OCI-LY7 (cell line): Measurements from ENCODE around the gene LRRC75B. TPM values are rescaled to one million over a fixed set of nuclear protein-coding genes. Genes with fewer than 3 reads are reported as not detected.

ENCODE experiments used
- BruUV-seq: library from RNA; stranded (reverse); fragments of 400-500 nt; replicated peaks from 2 replicates; lab custom pipeline; 2021; lab: Mats Ljungman, UMichigan
- CTCF ChIA-PET: fragments of 300-600 bp; sonication (Branson Sonifier 250); formaldehyde crosslinking; loops from one replicate; lab custom pipeline; 2022; ENCODE audit warnings: antibody characterized with exemption; ENCODE audit not compliant: unreplicated experiment; lab: Charles Lee
- POLR2A ChIA-PET: fragments of 300-600 bp; sonication (Branson Sonifier 250); formaldehyde crosslinking; loops from one replicate; lab custom pipeline; 2022; ENCODE audit warnings: antibody characterized with exemption; lab: Charles Lee
- DNase-seq: peaks from one replicate; pipeline ENCODE4 v3.0.0-alpha.2; 2015; ENCODE audit warnings: low spot score
- H2AFZ ChIP-seq: fragments of 200-600 bp; sonication (generic), shearing (Covaris generic); 2 replicates; pipeline ENCODE4 v1.6.1; 2014; ENCODE audit warnings: mild to moderate bottlenecking, antibody characterized with exemption, low read length, moderate library complexity
- H3K27ac ChIP-seq: fragments of 200-600 bp; sonication (generic); 2 replicates; pipeline ENCODE4 v1.5.1; 2014; ENCODE audit warnings: mixed run types, low read depth, mild to moderate bottlenecking, moderate library complexity, low read length, inconsistent platforms; ENCODE audit not compliant: poor library complexity, severe bottlenecking
- H3K36me3 ChIP-seq: fragments of 200-600 bp; sonication (generic); 2 replicates; pipeline ENCODE4 v1.6.1; 2014; ENCODE audit warnings: mild to moderate bottlenecking, antibody characterized with exemption, low read length, moderate library complexity, mixed read lengths; ENCODE audit not compliant: insufficient read depth
- H3K4me1 ChIP-seq: fragments of 200-600 bp; sonication (generic); 2 replicates; pipeline ENCODE4 v1.5.1; 2014; ENCODE audit warnings: mild to moderate bottlenecking, low read length; ENCODE audit not compliant: insufficient read depth, poor library complexity, severe bottlenecking
- H3K4me2 ChIP-seq: fragments of 200-600 bp; sonication (generic); 2 replicates; pipeline ENCODE4 v1.6.1; 2014; ENCODE audit warnings: mild to moderate bottlenecking, low read length
- H3K4me3 ChIP-seq: fragments of 200-600 bp; sonication (generic); 2 replicates; pipeline ENCODE4 v1.5.1; 2014; ENCODE audit warnings: mild to moderate bottlenecking, low read depth, low read length; ENCODE audit not compliant: poor library complexity, severe bottlenecking
- H3K79me2 ChIP-seq: fragments of 200-600 bp; sonication (generic); 2 replicates; pipeline ENCODE4 v1.6.1; 2016; ENCODE audit warnings: low read depth, mild to moderate bottlenecking, low read length, moderate library complexity, mixed read lengths; ENCODE audit not compliant: insufficient read depth
- H3K9me2 ChIP-seq: fragments of 200-600 bp; sonication (generic); 2 replicates; pipeline ENCODE4 v1.6.1; 2016; ENCODE audit warnings: mild to moderate bottlenecking, low read length, mixed read lengths; ENCODE audit not compliant: insufficient read depth
- H3K9me3 ChIP-seq: fragments of 200-600 bp; sonication (generic); 2 replicates; pipeline ENCODE4 v1.6.1; 2014; ENCODE audit warnings: mild to moderate bottlenecking, mixed run types, low read length, mixed read lengths
- H4K20me1 ChIP-seq: fragments of 200-600 bp; sonication (generic); 2 replicates; pipeline ENCODE4 v1.6.1; 2014; ENCODE audit warnings: mild to moderate bottlenecking, antibody characterized with exemption, low read length, moderate library complexity, mixed read lengths; ENCODE audit not compliant: insufficient read depth
- EZH2phosphoT487 ChIP-seq: fragments of 200-600 bp; sonication (generic); IDR thresholded peaks from 2 replicates; pipeline ENCODE4 v1.6.1; 2018; ENCODE audit warnings: low read depth, borderline replicate concordance, mild to moderate bottlenecking, mixed run types, antibody characterized with exemption, low read length, moderate library complexity, mixed read lengths
- intact Hi-C: fragments of 100-400 bp; cut with micrococcal nuclease; formaldehyde crosslinking; loops from one replicate; pipeline ENCODE4 v1.10.0; 2022; ENCODE audit not compliant: unreplicated experiment
- total RNA-seq, 2 experiments: library from RNA; depleted of rRNA in 1 of 2; stranded (reverse); fragments of >200 nt in 1 of 2; shearing (Covaris generic) in 1 of 2; gene quantifications; 2 replicates each; pipeline ENCODE4 v1.2.3, GENCODE V29; 2014 to 2022
- TF ChIP-seq, protein P1 (sequence below): fragments of 200-600 bp; sonication (generic); conservative IDR thresholded peaks from 2 replicates; pipeline ENCODE4 v1.5.1; 2014; ENCODE audit warnings: mild to moderate bottlenecking, antibody characterized with exemption, low read length, moderate library complexity, mixed read lengths

LRRC75B gene
- total RNA-seq, 2 experiments from 2014 or later, result not detected

DNA sequence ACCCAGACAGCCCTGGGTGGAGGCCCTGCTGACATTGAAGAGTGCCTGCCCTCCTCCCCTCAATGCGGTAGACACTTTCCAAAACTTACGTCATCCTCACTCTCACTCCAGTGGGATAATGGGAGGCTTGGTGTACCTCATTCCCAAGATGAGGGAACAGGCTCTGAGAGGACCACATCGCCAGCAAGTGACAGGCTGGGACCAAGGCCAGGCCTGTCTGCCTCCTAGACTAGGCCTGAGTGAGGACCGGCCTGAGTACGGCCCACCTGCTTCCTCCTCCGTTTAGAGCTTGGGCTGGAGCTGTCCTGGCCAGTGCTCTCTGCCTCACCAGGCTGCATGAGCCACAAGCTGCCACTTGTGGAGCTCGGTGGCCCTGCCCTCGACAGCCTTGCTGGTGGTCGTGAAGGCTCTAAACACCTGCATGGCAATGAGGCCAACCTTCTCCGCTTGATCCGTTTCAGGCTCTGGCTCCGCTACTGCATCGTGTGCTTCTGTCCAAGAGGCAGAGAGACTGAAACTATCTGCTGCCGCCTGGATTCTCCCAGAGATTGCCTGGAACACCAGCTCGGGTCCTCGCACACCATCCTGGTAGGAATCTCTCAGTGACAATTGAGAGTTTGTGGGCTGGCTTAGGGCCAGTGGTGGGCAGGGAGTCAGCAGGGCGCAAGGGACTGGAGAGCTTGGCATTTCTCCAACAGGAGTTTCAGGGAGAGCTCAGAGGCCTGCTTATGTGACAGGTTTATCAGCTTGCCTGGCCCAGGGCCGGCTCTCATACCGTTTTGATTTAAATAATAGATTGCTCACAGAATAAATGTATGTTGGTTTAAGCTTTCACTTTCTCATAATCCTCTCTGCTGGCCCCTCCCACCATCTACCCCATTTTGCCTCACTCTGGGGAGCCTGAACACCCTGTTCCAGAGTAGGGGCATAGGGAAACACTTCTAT is 9.4 kb downstream of the LRRC75B start:
- Histone ChIP-seq H4K20me1 (no peaks in the 10 kb centered on the region), H3K4me1 (no peaks in the 10 kb centered on the region), H3K36me3 (no peaks in the 10 kb centered on the region), H3K9me3 (no peaks in the 10 kb centered on the region), H3K4me3 (no peak overlapping the region), H3K4me2 (no peak overlapping the region), H2AFZ (no peak overlapping the region), H3K9me2 (no peaks in the 10 kb centered on the region), H3K27ac (no peak overlapping the region), H3K79me2 (no peaks in the 10 kb centered on the region)
- TF ChIP-seq EZH2phosphoT487, result no peak
- TF ChIP-seq, protein P1, sequence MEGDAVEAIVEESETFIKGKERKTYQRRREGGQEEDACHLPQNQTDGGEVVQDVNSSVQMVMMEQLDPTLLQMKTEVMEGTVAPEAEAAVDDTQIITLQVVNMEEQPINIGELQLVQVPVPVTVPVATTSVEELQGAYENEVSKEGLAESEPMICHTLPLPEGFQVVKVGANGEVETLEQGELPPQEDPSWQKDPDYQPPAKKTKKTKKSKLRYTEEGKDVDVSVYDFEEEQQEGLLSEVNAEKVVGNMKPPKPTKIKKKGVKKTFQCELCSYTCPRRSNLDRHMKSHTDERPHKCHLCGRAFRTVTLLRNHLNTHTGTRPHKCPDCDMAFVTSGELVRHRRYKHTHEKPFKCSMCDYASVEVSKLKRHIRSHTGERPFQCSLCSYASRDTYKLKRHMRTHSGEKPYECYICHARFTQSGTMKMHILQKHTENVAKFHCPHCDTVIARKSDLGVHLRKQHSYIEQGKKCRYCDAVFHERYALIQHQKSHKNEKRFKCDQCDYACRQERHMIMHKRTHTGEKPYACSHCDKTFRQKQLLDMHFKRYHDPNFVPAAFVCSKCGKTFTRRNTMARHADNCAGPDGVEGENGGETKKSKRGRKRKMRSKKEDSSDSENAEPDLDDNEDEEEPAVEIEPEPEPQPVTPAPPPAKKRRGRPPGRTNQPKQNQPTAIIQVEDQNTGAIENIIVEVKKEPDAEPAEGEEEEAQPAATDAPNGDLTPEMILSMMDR, result no peak
- no TSS peak for BruUV-seq
- DNase-seq, result no peak
- CTCF ChIA-PET, result no interaction called here
- POLR2A ChIA-PET, result no interaction called here
- intact Hi-C loops, result no loop called here

DNA sequence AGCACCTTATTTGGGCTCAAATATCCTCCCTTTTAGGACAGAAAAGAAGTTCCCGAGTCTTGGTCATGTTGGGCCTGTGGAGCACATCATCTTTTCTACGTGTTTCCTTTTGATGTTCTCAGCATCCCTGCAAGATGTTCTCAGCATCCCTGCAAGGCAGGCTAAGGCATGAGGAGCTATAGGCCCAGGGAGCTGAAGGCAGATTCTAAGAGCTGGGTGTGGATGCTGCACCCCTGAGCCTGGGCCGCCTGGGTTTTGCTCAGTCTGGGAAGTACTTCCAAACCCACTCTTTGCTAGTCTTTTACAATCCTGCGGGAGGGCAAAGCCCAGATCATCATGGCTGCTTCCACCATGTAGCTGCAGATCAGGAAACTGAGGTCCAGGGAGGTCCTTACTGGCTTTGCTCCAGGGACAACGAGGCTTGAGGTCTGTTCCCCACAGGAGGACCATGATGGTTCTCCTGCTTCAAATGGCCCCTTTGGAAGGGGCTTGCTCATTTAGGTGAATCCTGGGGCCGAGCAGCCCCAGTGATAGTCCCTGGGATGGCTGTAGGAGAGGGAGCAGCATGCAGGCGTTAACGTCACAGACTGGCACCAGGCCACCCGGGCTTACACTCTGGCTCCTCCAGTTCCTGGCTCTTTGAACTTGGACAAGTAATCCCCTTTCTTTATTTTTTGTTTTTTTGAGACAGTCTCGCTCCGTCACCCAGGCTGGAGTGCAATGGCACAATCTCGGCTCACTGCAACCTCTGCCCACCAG is 10.6 kb downstream of the LRRC75B start:
- intact Hi-C loops, result no loop called here
- ChIA-PET POLR2A (interaction anchor here (0.7 kb wide), 1 partner anchor 13 kb away, joined by 3 read pairs; no protein-coding TSS in a partner anchor), CTCF (no interaction called here)
- TF ChIP-seq, protein P1, result no peak
- no peak for TF ChIP-seq EZH2phosphoT487
- BruUV-seq, result no TSS peak
- H3K9me2 ChIP-seq, result no peaks in the 10 kb centered on the region
- no peaks in the 10 kb centered on the region for H4K20me1 ChIP-seq
- no peak overlapping the region for H2AFZ ChIP-seq
- H3K4me3 ChIP-seq, result no peak overlapping the region
- no peaks in the 10 kb centered on the region for H3K36me3 ChIP-seq
- H3K4me2 ChIP-seq, result no peak overlapping the region
- no peaks in the 10 kb centered on the region for H3K79me2 ChIP-seq
- no peaks in the 10 kb centered on the region for H3K9me3 ChIP-seq
- H3K4me1 ChIP-seq, result no peaks in the 10 kb centered on the region
- H3K27ac ChIP-seq, result no peak overlapping the region
- no peak for DNase-seq
